HG02970 (cell line): ENCODE data around the gene IL37.

Source experiments
- ATAC-seq: cut with Tn5 transposase; IDR thresholded peaks from one replicate; pipeline ENCODE4 v1.9.1; 2021; ENCODE audit warnings: mild to moderate bottlenecking, moderate library complexity, moderate number of reproducible peaks; ENCODE audit not compliant: unreplicated experiment, low FRiP score

IL37 gene, protein sequence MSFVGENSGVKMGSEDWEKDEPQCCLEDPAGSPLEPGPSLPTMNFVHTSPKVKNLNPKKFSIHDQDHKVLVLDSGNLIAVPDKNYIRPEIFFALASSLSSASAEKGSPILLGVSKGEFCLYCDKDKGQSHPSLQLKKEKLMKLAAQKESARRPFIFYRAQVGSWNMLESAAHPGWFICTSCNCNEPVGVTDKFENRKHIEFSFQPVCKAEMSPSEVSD

DNA sequence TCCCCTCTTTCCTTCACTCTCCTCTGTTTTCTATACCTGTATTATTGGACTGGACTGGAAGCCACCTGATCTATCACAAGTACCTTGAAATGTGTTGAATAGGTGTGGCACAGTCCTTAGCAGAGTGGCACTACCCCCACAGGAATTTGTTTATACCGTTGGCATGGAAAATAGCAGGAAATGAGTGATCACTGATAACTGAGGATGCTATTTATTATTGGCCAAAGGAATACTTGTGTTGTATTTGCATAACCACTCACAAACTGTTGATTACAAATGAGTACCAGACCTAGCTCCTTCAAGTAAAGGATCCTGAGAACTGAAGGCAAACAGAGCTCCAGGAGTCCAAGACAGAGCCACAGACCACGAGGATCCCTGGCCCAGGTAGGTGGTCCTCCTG, at the start of gene IL37:
Gene IL37, plus strand, starts transcription at position 301 of the 400 bp plus-strand sequence. CDS start 1,848 bp downstream, outside the sequence.
- ATAC-seq = no peak

DNA sequence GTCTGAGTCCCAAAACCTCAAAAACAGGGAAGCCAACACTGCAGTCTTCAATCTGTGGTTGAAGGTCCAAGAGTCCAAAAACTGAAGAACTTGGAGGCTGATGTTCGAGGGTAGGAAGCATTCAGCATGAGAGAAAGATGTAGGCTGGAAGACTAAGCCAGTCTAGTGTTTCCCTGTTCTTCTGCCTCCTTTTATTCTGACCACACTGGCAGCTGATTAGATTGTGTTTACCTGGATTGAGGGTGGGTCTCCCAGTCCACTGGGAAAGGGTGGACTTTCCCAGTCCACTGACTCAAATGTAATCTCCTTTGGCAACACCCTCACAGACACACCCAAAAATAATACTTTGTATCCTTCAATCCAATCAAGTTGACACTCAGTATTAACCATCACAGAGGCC, 46.9 kb upstream of the IL37 start:
- ATAC-seq = no peak

DNA sequence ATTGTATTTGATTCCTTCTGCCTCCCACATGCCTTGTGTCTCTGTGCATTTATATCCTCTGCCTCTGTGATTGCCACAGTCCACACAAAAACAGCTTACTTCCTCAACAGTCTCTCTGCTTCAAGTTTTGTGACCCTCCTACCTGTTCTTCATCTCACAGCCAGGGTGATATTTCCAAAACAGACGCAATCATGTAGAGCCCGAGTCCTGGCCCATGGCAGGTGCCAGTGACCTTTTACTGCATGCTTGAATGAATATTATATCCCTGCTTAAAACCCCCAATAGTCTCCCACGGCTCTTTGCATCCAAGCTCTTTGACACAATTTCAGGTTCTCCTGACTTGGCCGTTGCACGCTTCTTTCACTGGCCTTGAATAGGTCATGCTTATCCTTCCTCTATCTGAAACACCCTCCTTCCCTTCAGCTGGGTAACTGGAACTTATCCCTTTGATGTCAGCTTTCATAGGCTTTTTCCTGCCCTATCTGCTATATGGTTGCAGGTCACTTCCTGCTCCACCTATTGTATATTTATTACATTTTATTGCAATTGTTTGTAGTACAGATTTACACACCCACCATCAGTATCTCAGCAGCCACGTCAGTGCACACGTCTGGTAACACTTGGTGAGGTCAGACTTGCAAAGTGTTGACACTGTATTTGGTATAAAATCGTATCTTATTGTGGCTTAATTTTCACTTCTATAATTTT, 44.7 kb upstream of the IL37 start:
- no peak for ATAC-seq

DNA sequence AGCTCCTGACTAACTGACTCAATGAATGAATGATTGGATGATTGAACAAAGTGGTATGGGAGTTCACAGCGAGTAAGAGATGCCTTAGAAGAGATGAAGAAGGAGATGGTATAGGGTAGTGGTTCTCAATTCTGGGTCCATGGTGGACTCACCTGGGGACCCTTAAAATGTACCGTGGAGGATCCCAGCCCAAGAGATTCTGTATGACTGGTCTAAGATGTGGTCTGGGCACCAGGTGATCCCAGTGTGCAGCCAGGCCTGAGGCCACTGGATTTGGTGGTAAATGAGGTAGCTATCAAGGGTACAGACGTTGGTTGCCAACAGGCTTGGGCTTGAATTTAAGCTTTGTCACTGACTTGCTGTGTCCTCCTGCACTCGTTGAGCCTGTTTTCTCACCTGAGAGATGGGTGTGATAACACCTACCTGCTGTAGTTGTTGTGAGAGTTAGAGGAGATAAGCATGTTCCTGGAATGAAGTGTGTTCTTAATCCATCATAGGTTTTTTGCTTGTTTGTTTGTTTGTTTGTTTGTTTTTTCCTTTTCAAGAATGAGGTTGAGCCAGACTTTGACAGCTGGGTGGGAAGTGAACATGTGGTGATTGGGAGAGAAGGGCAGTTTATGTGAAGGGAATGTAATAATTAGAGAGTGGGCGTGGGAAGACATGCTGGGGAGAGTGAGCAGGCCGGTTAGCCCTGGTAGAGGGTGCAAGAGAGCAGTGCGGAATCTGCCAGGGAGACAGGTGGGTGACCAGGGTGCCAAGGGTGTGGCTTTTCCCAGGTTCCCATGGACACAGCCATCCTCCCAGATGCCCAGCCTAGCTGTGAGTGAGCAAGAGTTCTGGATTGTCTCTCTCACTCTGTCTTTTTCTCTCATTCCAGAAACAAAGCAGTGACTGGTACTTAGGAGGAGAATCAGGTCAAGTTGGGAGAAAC, 43.0 kb upstream of the IL37 start:
- ATAC-seq = no peak

DNA sequence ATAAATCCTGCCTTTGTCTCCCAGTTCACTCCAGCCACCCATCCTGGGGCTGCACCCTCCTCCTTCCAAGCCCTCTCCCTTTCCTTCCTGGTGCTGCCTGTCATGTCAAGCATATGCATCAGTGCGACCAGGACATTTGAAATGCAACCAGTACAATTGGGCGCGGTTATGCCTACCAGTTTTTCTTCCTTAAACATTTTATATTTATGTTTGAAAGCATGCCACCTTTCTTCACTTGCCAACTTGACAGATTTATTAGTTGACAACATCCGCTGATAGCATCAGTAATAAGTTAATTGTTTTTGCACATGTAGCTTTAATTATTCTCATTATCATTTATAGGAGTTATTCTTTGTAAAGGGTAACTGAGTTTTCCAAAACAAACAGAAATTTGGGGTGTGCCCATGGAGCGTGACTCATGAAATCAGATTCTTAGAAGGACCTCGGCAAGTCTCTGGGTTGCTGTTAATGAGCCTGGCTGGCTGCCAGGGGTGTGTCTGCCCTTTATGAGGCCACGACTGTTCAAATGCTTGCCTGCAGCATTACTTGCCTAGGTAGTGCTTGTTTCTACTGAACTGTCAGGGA, 41.6 kb upstream of the IL37 start:
- no peak for ATAC-seq

DNA sequence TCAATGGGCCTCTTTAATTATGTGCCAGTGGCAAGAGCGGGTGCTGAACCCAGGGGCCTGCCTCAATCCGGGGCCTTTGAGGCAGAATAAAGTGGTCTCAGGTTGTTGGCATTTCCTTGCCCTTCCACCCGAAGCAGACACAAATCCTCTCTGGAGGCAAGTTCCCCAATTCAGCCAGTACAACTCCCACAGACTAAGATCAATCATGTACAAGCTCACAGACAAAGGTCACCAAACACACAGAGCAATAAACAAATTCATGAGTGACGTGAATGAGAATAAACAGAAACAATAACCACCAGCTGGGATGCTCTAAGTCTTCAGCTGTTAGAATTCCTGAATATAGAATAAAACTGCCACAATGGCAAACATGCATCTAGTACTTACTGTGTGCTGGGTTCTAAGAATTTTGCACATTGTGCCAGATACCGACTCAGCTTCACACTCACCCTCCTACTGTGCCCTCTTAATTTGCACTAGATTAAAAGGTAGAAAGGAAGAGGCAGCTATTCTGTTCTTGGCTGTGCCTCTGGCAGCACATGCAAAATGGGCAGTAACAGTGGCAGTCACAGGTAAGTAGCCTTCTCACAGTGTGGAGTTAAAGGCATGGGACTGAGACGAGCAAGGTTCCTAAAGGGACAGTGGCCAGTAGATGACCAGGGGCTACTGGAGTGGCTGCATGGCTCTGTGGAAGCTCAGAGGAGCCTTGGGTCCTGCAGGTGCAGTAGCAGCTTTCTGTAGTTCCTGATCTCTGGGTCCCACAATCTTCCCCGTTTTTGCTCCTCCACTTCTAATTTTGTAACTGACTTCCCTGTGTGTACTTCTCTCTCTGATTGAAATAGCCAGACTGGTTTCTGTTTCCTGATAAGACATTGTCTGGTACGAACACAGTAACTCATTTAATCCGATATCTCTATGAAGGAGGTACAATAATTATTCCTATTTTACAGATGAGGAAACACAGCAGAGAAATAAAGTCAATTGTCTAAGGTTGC, 39.8 kb upstream of the IL37 start:
- no peak for ATAC-seq

DNA sequence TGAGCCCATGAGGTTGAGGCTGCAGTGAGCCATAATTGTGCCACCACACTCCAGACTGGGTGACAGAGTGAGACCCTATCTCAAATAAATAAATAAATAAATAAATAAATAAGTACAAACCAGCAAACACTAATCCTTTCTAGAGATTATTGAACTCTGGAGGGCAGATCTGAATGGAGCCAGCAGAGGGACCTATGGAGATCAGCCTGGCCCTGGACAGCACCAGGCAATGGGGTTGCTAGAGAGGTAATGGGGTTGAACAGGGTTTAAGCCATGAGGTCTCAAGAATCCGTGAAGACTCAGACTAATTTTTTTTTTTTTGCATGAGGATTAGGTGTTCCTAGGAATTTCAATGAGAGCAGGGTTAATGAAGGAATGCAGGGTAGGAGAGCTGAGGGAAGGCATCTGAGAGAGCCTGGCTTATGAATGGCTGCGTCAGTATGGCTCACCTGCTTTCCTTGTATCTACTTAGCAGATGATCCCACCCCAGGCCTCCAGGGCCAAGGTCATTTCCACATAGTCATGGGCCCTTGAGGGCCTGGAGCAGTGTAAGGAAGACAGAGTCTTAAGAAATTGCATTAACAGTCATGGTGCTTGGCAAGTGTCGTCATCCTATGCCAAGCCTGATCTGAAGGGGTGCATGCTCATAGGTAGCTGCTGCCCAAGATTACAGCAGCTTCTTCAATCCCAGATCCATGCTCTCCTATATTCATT, 34.6 kb upstream of the IL37 start:
- no peak for ATAC-seq

DNA sequence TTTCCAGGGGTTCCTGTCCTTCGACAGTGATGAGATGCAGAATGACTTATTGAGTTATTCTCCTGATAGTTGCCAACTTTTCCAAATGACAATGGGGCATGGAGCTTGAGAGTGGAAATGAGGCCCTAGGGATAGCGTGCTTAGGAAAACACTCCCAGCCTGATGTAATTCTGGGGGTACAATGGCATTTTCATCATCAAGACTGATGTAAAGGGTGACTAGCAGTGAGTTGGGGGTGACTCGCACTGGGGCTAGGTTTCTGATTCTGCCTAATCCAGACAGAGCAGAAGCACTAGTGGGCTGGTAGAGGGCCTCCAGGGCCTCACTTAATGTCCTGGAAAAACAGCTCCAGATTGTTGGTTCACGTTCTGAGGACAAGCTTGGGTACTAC, 34.0 kb upstream of the IL37 start:
- no peak for ATAC-seq

DNA sequence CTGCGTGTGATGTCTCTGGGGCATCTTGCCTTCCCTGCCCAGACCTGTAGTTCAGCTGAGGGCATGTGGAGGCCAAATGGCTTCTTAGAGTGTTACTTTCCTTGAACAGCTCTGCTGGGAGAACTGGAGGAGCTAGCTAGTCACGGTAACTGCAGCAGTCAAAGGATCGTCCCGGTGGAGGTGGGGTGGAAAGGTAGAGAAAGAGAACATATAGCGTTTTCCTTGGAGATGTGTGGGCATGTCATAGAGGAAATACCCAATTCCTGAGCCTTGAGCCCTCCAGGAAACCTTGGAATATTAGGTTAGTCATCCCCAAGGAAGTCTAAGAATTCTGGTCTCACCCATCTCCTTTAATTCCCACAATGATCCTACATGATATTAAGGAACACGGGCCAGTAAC, 33.5 kb upstream of the IL37 start:
- ATAC-seq = no peak

DNA sequence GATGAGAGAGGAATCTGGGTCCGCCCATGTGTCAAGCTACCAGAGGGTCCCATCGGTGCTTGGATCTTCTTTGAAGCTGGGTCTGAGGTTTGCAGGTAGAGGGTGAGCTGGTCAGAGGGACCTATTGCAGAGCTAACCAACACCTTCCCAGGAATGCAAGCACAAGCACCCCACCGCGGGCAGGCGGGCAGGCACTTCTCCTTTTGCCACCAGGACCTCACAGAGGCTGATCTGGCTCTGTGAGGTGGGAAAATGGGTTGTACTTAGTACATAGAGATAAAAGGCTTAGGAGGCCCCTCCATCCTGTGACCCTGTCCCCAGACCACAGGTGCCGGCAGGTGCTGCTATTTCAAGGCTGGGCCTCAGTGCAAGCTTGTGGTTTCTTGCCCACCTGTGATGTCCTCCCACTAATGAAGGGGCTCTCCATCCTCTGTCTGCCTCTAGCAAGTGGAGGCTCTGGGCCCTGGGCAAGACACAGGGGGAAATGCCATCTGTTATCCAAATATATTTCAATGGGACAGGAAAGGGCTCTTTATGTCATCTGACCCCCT, 31.4 kb upstream of the IL37 start:
- ATAC-seq = no peak

DNA sequence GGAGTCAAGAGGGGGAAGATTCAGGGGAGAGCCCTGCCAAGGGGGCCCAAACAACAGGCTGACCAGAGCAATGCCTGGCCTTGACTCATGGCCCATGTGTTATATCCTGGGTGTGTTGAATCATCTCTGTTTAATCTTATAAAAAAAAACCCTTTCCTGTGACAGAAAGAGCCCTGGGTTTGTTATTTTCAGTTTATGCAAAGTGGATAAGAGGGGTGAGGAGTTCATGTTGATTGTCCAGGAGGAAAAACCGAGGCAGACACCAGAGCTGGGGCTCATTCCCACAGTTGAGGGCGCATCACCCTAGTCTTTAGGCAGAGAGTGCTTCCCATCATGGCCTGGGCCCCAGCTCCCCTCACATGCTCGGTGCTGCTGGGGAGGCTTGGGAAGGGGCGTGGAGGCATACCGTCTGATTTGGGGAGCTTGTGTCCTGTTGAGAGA, 30.9 kb upstream of the IL37 start:
- no peak for ATAC-seq

DNA sequence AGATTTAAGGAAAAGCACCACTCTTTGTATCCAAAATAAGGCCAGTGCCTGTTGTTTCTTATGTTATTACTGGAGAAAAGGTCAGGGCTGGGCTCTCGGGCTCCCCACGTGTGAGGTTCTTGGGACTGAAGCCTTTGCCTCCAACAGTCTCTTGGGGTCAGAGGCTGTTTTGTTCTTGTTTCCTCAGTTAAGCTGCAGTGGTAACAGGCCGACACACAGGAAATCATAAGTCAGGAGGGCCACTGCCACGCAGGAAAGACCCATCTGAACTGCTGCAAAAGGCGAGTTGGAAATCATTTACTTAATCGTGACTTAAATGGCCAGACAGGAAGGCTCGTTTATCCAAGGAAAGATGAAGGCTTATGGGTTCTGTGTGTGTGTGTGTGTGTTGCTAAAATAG, 30.3 kb upstream of the IL37 start:
- ATAC-seq = no peak

DNA sequence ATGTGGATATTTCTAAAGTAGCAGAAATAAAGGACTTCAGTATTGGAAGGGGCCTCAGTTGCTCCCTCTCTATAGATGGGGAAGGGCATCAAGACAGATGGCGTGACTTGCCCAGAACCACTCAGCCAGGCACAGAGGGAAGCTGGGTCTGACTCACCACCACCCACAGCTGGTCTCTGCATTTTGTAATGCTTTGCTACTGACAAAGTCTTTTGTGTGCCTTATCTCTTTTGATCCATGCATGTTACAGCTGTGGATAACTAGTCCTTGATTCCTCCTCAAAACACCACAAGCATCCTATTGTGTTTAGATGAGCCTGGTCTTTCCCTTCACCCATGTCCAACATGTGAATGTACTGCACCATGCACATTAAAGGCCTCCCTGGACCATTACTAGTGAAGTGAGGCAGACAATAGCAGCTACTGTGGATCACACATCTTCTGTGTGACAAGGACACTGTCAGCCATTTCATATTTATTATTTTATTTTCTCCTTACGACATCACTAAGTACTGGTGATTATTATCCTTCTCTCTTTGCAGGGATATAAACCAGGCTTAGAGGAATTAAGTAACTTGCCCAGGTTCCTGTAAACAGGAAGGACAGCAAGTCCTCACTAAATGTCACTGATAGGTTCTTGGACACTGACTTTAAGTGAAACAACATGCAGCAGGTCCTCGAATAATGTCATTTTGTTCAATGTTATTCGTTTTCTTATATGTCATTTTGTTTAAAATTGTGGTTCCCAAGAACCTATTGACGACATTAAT, 29.6 kb upstream of the IL37 start:
- no peak for ATAC-seq

DNA sequence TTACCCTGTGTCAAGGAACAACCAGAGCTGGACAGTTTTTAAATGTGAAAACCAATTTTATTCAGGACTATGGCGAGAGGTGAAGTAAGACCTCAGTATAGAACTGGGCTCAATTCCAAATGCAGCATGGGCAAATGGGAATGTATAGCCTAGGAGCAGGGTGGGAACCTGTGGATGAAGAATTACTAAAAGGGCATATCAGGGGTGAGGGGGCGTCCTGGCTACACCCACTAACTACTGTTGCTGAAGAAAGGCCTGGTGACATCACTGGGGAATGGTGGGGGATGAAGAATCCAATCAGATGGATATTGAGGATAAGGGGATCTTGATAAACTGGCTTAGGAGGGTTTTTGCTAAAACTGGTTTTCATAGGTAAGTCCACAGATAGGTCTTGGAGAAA, 27.3 kb upstream of the IL37 start:
- ATAC-seq = no peak

DNA sequence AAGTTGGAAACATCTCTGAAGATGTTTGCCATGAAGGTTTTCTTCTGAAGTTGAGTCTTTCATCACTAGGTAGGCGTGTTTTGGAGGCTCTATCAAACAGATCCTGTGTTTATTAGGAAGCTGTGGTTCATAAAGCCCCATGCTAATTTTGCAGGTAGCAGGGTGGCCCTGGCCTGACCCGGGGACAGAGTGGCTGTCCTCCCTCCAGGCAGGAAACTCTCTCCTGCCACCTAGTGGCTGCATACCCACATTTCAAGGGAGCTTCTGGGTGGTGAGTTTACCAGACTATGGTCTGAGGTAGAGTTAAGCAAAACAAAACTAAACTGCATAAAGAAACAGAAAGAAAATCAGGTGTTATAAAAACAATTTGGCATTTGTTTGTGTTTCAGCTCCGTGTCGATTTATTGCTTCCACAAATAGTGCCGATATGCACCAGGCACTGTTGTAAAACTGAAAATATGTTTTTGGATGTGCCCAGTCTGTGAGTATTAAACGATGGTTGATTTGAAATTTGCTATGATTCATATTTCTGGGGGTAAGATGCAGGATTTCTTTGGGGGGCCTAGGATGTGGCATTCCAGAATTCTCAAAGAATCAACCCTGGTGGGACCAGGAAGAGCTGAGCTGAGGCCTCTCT, 26.0 kb upstream of the IL37 start:
- no peak for ATAC-seq

DNA sequence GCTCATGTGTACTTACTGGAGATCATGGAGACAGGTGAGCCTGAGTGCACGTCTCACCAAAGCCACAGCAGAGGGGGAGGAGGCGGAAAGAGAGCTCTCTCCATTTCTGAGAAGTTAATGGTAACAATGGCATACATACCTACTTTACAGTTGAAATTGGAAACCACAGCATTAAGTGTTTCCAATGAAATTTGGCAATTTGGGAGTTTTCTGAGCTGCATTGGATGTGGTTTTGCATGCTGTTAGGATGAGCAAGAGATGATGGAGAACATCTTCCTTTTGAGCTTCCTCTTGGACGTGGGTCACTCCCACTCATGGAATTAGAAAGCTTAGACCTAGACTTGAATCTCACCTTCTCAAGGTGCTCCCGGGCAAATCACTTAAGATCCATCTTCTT, 25.5 kb upstream of the IL37 start:
- ATAC-seq = no peak

DNA sequence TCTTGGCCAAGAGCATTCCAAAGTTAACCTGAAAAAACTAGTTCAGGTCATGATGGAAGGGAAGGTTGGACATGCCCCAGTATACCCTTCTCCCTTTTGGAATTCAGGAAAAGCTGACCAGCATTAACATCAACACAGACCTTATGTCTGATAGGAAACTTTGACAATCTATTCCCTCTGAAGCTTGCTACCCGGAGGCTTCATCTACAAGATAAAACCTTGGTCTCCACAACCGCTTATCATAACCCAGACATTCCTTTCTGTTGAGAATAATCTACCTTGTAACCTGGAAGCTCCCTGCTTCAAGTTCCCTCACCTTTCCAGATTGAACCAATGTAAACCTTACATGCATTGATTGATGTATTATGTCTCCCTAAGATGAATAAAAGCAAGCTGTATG, 24.7 kb upstream of the IL37 start:
- no peak for ATAC-seq
